ENCODE measurements around the gene TACR1. TPM values are rescaled to one million over a fixed set of nuclear protein-coding genes. Genes with fewer than 3 reads are reported as not detected.

TACR1 gene
- total and polyA plus RNA-seq, 2 of the 13 experiments (the other 11 are each of a cell fraction or from before 2014, with no cell fraction given) = not detected

- in situ Hi-C loops (cut with HindIII; ENCODE audit: extremely low pct_ligation_motif_present, low pct_unique_long_range_greater_than_20kb) = no loop called here
- no TSS peak for BruUV-seq (replicated peaks)
- 60% methylated on average over 2 of the region's 2 CpGs for WGBS (ENCODE audit: low lambda C conversion rate)
Measured at GRCh38 chr2:75174981-75175380, 24.3 kb downstream of the TACR1 start.

More at GRCh38 chr2:75174981-75175380, 24.3 kb downstream of the TACR1 start:
- FAIRE-seq = no peak
- Histone ChIP-seq H2AFZ (ENCODE audit: low read length) (no peak overlapping the region), H3K27me3 (ENCODE audit: control insufficient read depth in 1 of 2, insufficient read depth in 2 of 2, low read length in 2 of 2) (no peaks in the 10 kb centered on the region; a peak in 1 of 5 replicates), H4K20me1 (ENCODE audit: insufficient read depth, low read length) (no peaks in the 10 kb centered on the region), H3K36me3 (replicated peaks in 1 of 2; ENCODE audit: control insufficient read depth in 1 of 2, insufficient read depth in 2 of 2, low read length in 2 of 2) (no peaks in the 10 kb centered on the region), H3K4me1 (ENCODE audit: insufficient read depth, low read length) (peaks cover 10% of the 10 kb centered on the region), H3K4me2 (ENCODE audit: low read depth, low read length) (no peak overlapping the region), H3K79me2 (ENCODE audit: insufficient read depth, low read length) (no peaks in the 10 kb centered on the region), H3K27ac (ENCODE audit: extremely low read length, insufficient read depth, low read length) (no peak overlapping the region), H3K9me3 (ENCODE audit: low read length) (no peaks in the 10 kb centered on the region), H3K4me3 (replicated peaks in 1 of 3; ENCODE audit: insufficient read depth in 1 of 3, low read depth in 2 of 3, low read length in 3 of 3) (no peak overlapping the region), H3K9ac (ENCODE audit: insufficient read depth, low read depth, low read length) (no peak overlapping the region)
- TF ChIP-seq MAZ (IDR thresholded peaks at IDR 0.05; ENCODE audit: borderline replicate concordance, low read depth, low read length) = no peak
- TF ChIP-seq MAZ (CRISPR knock-in tag; IDR thresholded peaks at IDR 0.05; ENCODE audit: low read depth) = no peak
- no peak for TF ChIP-seq ZNF282 (IDR thresholded peaks at IDR 0.05; ENCODE audit: partially characterized antibody)
- no peak for TF ChIP-seq HMGA1 (CRISPR knock-in tag; conservative IDR thresholded peaks at IDR 0.05)
- no peak for TF ChIP-seq ZSCAN25 (CRISPR knock-in tag; IDR thresholded peaks at IDR 0.05)
- no peak for TF ChIP-seq TBX3 (IDR thresholded peaks at IDR 0.05; ENCODE audit: borderline replicate concordance)
- no peak for TF ChIP-seq ZFP36L2 (CRISPR knock-in tag; IDR thresholded peaks at IDR 0.05)
- no peak for TF ChIP-seq ZNF775 (CRISPR knock-in tag; IDR thresholded peaks at IDR 0.05; ENCODE audit: borderline replicate concordance)
- TF ChIP-seq PRDM4 (CRISPR knock-in tag; IDR thresholded peaks at IDR 0.05; ENCODE audit: borderline replicate concordance) = no peak
- no peak for TF ChIP-seq FIP1L1 (IDR thresholded peaks at IDR 0.05; ENCODE audit: borderline replicate concordance, insufficient read depth, low read depth, low read length)
- no peak for TF ChIP-seq ZNF274 (CRISPR knock-in tag; IDR thresholded peaks at IDR 0.05)
- no peak for TF ChIP-seq E2F5 (CRISPR knock-in tag; conservative IDR thresholded peaks at IDR 0.05)
- TF ChIP-seq ZNF652 (CRISPR knock-in tag; IDR thresholded peaks at IDR 0.05; ENCODE audit: borderline replicate concordance, low read depth) = no peak
- TF ChIP-seq ZFP41 (CRISPR knock-in tag; IDR thresholded peaks at IDR 0.05; ENCODE audit: borderline replicate concordance) = no peak
- TF ChIP-seq ERF (CRISPR knock-in tag; IDR thresholded peaks at IDR 0.05) = no peak
- no peak for TF ChIP-seq ATM (IDR thresholded peaks at IDR 0.05; ENCODE audit: borderline replicate concordance)
- TF ChIP-seq DZIP1 (CRISPR knock-in tag; IDR thresholded peaks at IDR 0.05) = no peak
- ChIA-PET POLR2A (no interaction called here), CTCF (ENCODE audit: low intra/inter-chr PET ratio, low total read pairs) (no interaction called here)
- no peak for ATAC-seq
- intact Hi-C loops (cut with micrococcal nuclease; ENCODE audit: unreplicated experiment) = no loop called here
- no peak for DNase-seq (ENCODE audit: low spot score)
